OCI-LY3 (cell line): ENCODE results near the gene SLC38A2.

Experiments
- H2AFZ ChIP-seq: fragments of 200-600, 300-600 bp; shearing (Covaris generic); 2 replicates; pipeline ENCODE4 v1.6.0; 2014; ENCODE audit warnings: antibody characterized with exemption, low read depth, low read length
- H3K27ac ChIP-seq: fragments of 200-600, 300-600 bp; sonication (generic); 2 replicates; pipeline ENCODE4 v1.5.1; 2014; ENCODE audit warnings: mild to moderate bottlenecking, low read length, moderate library complexity, mixed read lengths
- H3K27me3 ChIP-seq: fragments of 200-600, 300-600 bp; sonication (generic); 2 replicates; pipeline ENCODE4 v1.6.1; 2014; ENCODE audit warnings: low read depth, low read length, mixed read lengths
- H3K36me3 ChIP-seq: fragments of 200-600, 300-600 bp; sonication (generic); replicated peaks from 2 replicates; pipeline ENCODE3; 2014; ENCODE audit warnings: low read depth, low read length, mixed read lengths
- H3K4me1 ChIP-seq: fragments of 300-600, 200-600 bp; sonication (generic); 2 replicates; pipeline ENCODE4 v1.6.1; 2014; ENCODE audit warnings: low read length, mixed read lengths
- H3K4me2 ChIP-seq: fragments of 200-600, 300-600 bp; sonication (generic); 2 replicates; pipeline ENCODE4 v1.6.1; 2014; ENCODE audit warnings: low read length, mixed read lengths
- H3K4me3 ChIP-seq: fragments of 300-600, 200-600 bp; sonication (generic); 2 replicates; pipeline ENCODE4 v1.5.1; 2014; ENCODE audit warnings: antibody characterized with exemption, mild to moderate bottlenecking, low read length, moderate library complexity
- H3K79me2 ChIP-seq: fragments of 300-600, 200-600 bp; shearing (Covaris generic); 2 replicates; pipeline ENCODE4 v1.6.1; 2014; ENCODE audit warnings: mild to moderate bottlenecking, low read length, mixed read lengths
- H3K9ac ChIP-seq: fragments of 300-600, 200-600 bp; shearing (Covaris generic); 2 replicates; pipeline ENCODE4 v1.6.0; 2014; ENCODE audit warnings: mild to moderate bottlenecking, low read length, moderate library complexity
- H3K9me3 ChIP-seq: fragments of 200-600, 300-600 bp; shearing (Covaris generic); 2 replicates; pipeline ENCODE4 v1.6.1; 2014; ENCODE audit warnings: low read length, mixed read lengths; ENCODE audit not compliant: insufficient read depth
- H4K20me1 ChIP-seq: fragments of 200-600, 300-600 bp; sonication (generic); 2 replicates; pipeline ENCODE4 v1.6.1; 2016; ENCODE audit warnings: low read length, mixed read lengths; ENCODE audit not compliant: insufficient read depth
- CTCF ChIP-seq: fragments of 200-600, 300-600 bp; sonication (generic); IDR thresholded peaks from 2 replicates; pipeline ENCODE4 v1.5.1; 2014; ENCODE audit warnings: antibody characterized with exemption, low read length, low read depth
- EZH2phosphoT487 ChIP-seq: fragments of 200-600 bp; shearing (Covaris generic); IDR thresholded peaks from 2 replicates; pipeline ENCODE4 v1.6.1; 2018; ENCODE audit warnings: antibody characterized with exemption, mixed run types, low read depth

SLC38A2 gene

DNA sequence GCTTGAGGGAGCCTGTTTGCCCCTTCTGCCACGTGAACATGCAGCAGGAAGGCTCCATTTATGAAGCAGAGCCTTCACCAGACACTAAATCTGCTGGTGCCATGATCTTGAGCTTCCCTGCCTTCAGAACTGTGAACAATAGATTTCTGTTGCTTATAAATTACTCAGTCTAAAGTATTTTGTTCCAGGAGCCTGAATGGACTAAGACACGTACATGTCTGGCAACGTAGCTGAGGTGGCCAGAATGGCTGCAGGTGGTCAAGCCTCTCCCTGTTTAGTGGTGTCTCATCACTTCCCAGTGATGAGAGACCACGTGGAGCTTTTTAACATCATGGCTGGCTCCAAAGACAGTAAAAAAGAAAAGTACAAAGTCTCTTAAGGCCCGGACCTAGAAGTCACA is 32.2 kb upstream of the SLC38A2 start:
- Histone ChIP-seq H3K36me3 (no peaks in the 10 kb centered on the region), H3K4me2 (no peak overlapping the region), H3K9ac (no peak overlapping the region), H3K4me3 (no peak overlapping the region), H4K20me1 (no peaks in the 10 kb centered on the region), H3K79me2 (no peaks in the 10 kb centered on the region), H3K9me3 (no peaks in the 10 kb centered on the region), H3K27ac (no peak overlapping the region), H3K4me1 (peaks cover 9% of the 10 kb centered on the region), H2AFZ (no peak overlapping the region), H3K27me3 (no peaks in the 10 kb centered on the region)
- TF ChIP-seq CTCF (no peak), EZH2phosphoT487 (no peak)

DNA sequence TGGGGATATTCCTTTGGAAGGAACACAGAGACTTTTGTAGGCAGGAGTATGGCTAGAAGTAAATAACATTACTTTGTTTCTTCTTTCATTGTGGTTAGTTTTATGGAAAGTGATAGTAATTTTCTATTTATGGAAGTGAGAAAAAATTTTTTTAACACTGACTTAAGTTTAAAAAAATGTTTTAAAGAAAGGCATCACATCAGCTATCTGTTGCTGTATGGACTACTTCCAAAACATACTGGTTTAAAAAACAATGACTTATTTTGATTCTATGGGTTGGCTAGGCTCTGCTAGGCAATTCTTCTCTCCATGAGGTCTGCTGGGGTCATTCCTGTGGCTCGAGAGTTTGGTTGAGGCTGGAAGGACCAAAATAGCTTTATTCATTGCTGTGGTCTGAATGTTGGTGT is 31.7 kb upstream of the SLC38A2 start:
- H4K20me1 ChIP-seq = no peaks in the 10 kb centered on the region
- no peak overlapping the region for H2AFZ ChIP-seq
- no peaks in the 10 kb centered on the region for H3K9me3 ChIP-seq
- peaks cover 9% of the 10 kb centered on the region for H3K4me1 ChIP-seq
- TF ChIP-seq EZH2phosphoT487 (no peak), CTCF (no peak)
- H3K4me2 ChIP-seq = no peak overlapping the region; the same call in 1 of the 2 replicates
- no peak overlapping the region for H3K9ac ChIP-seq
- no peak overlapping the region for H3K27ac ChIP-seq
- no peaks in the 10 kb centered on the region for H3K36me3 ChIP-seq
- no peak overlapping the region for H3K4me3 ChIP-seq
- no peaks in the 10 kb centered on the region for H3K79me2 ChIP-seq
- no peaks in the 10 kb centered on the region for H3K27me3 ChIP-seq

GRCh38 chr12:46403719-46404070 is 31.1 kb upstream of the SLC38A2 start:
- no peak for TF ChIP-seq EZH2phosphoT487
- no peak for TF ChIP-seq CTCF
- Histone ChIP-seq H2AFZ (no peak overlapping the region), H4K20me1 (no peaks in the 10 kb centered on the region), H3K4me3 (no peak overlapping the region), H3K27me3 (no peaks in the 10 kb centered on the region), H3K4me2 (no peak overlapping the region), H3K79me2 (no peaks in the 10 kb centered on the region), H3K9ac (no peak overlapping the region), H3K9me3 (no peaks in the 10 kb centered on the region), H3K4me1 (peaks cover 9% of the 10 kb centered on the region), H3K36me3 (no peaks in the 10 kb centered on the region), H3K27ac (no peak overlapping the region)

DNA sequence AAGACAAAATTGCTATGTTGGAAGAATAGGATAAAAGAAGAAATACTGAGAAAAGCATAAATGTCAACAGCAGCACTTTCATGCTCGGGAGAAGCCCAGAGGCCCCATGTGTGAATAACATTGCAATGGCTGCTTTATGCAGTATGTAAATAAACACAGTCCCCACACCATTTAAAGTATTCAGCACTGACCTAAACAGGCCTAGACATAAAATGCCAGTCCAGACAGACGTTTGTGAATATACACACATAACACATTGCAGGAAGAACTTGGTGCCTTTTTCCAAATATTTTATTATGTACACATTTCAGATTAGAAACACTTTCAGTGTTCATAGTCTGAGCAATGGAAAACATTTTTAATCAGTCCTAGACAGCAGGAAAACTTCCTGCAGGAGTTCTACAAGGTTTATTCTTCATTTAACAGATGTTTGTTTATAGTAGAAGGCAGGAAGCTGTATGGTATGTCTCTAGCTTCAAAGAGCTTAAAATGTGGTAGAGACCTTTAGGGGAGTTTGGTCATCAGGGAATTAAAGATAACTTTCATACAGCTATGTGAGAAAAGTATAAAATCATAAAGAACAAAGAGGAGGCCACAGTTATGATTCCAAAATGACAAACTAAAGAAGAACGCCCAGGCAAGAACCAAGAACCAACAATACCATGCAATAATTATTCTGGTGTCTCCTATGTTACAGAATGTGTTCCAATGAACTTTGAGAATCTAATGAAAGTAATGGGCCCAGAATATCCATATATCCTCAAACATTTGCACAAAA is 30.6 kb upstream of the SLC38A2 start:
- Histone ChIP-seq H3K4me3 (no peak overlapping the region), H3K4me2 (no peak overlapping the region), H3K79me2 (no peaks in the 10 kb centered on the region), H2AFZ (no peak overlapping the region), H3K27me3 (no peaks in the 10 kb centered on the region), H3K9ac (no peak overlapping the region), H4K20me1 (no peaks in the 10 kb centered on the region), H3K27ac (no peak overlapping the region), H3K9me3 (no peaks in the 10 kb centered on the region), H3K36me3 (no peaks in the 10 kb centered on the region), H3K4me1 (peaks cover 9% of the 10 kb centered on the region)
- TF ChIP-seq EZH2phosphoT487 (no peak), CTCF (no peak)
